HepG2 (cell line): ENCODE data around the gene GFPT2. TPM values are rescaled to one million over a fixed set of nuclear protein-coding genes. Genes with fewer than 3 reads are reported as not detected.
A peak's percentile ranks its signal among the peaks of the same experiment; 100 is the strongest.

Source experiments
- ATF2 ChIP-seq: sonication (generic); formaldehyde crosslinking; IDR thresholded peaks from 2 replicates; pipeline ENCODE4 v1.4.0; 2020; ENCODE audit warnings: missing genetic modification reagents
- FLYWCH1 ChIP-seq: sonication (generic); formaldehyde crosslinking; IDR thresholded peaks from 2 replicates; pipeline ENCODE4 v1.8.1; 2023; ENCODE audit warnings: mild to moderate bottlenecking, missing genetic modification reagents
- ISL2 ChIP-seq: sonication (generic); formaldehyde crosslinking; IDR thresholded peaks from 2 replicates; pipeline ENCODE4 v1.5.0; 2020; ENCODE audit warnings: missing genetic modification reagents
- MAFK ChIP-seq, 2 experiments: IDR thresholded peaks in 1 of 2; conservative IDR thresholded peaks in 1 of 2; 2 replicates each; pipeline ENCODE4 v1.6.1; 2011; ENCODE audit warnings: improper control_type of control experiment in 2 of 2, low read length in 2 of 2
- MAZ ChIP-seq, 2 experiments: sonication (generic) in 1 of 2; formaldehyde crosslinking in 1 of 2; IDR thresholded peaks; 2 replicates each; pipeline versions ENCODE4 v1.5.0 to v1.6.1; 2012 to 2020; ENCODE audit warnings: low read depth in 2 of 2, mild to moderate bottlenecking in 2 of 2, borderline replicate concordance in 1 of 2, improper control_type of control experiment in 1 of 2, low read length in 1 of 2, missing genetic modification reagents in 1 of 2, moderate library complexity in 1 of 2
- MED13 ChIP-seq: sonication (generic); formaldehyde crosslinking; IDR thresholded peaks from 2 replicates; pipeline ENCODE4 v1.5.0; 2020; ENCODE audit warnings: missing genetic modification reagents
- NFE2L2 ChIP-seq: fragments of 150-350 bp; IDR thresholded peaks from 2 replicates; pipeline ENCODE4 v1.6.1; 2014; ENCODE audit warnings: low read length
- PLRG1 ChIP-seq: fragments of 450-650 bp; conservative IDR thresholded peaks from 2 replicates; pipeline ENCODE4 v1.6.1; 2016
- RXRA ChIP-seq: sonication (generic); formaldehyde crosslinking; IDR thresholded peaks from 2 replicates; pipeline ENCODE4 v1.5.1; 2020; ENCODE audit warnings: missing genetic modification reagents
- SIX1 ChIP-seq: sonication (generic); formaldehyde crosslinking; IDR thresholded peaks from 2 replicates; pipeline ENCODE4 v1.4.0; 2020; ENCODE audit warnings: missing genetic modification reagents, borderline replicate concordance
- SOX5 ChIP-seq: IDR thresholded peaks from 2 replicates; pipeline ENCODE4 v1.6.1; 2016; ENCODE audit warnings: borderline replicate concordance
- TARDBP ChIP-seq: sonication (generic); formaldehyde crosslinking; IDR thresholded peaks from 2 replicates; pipeline ENCODE4 v1.8.0; 2022; ENCODE audit warnings: mild to moderate bottlenecking, missing genetic modification reagents
- TBP ChIP-seq: sonication (generic); formaldehyde crosslinking; IDR thresholded peaks from 2 replicates; pipeline ENCODE4 v1.5.0; 2020; ENCODE audit warnings: missing genetic modification reagents
- ZBTB14 ChIP-seq: sonication (generic); formaldehyde crosslinking; IDR thresholded peaks from 2 replicates; pipeline ENCODE4 v1.4.0; 2020; ENCODE audit warnings: missing genetic modification reagents
- ZBTB2 ChIP-seq: sonication (generic); formaldehyde crosslinking; IDR thresholded peaks from 2 replicates; pipeline ENCODE4 v1.8.0; 2022; ENCODE audit warnings: low read depth, missing genetic modification reagents
- ZBTB25 ChIP-seq: IDR thresholded peaks from 2 replicates; pipeline ENCODE4 v1.6.1; 2018; ENCODE audit warnings: missing genetic modification reagents
- ZMYM4 ChIP-seq: sonication (generic); formaldehyde crosslinking; IDR thresholded peaks from 2 replicates; pipeline ENCODE4 v1.8.1; 2023; ENCODE audit warnings: mild to moderate bottlenecking, missing genetic modification reagents
- ZNF251 ChIP-seq: sonication (generic); formaldehyde crosslinking; IDR thresholded peaks from 2 replicates; pipeline ENCODE4 v1.9.0; 2021; ENCODE audit warnings: mild to moderate bottlenecking, missing genetic modification reagents
- ZNF256 ChIP-seq: sonication (generic); formaldehyde crosslinking; conservative IDR thresholded peaks from 2 replicates; pipeline ENCODE4 v1.4.0; 2020; ENCODE audit warnings: missing genetic modification reagents
- ZNF333 ChIP-seq: sonication (generic); formaldehyde crosslinking; IDR thresholded peaks from 2 replicates; pipeline ENCODE4 v1.4.0; 2020; ENCODE audit warnings: mild to moderate bottlenecking, missing genetic modification reagents, borderline replicate concordance
- ZNF543 ChIP-seq: sonication (generic); formaldehyde crosslinking; IDR thresholded peaks from 2 replicates; pipeline ENCODE4 v1.4.0; 2020; ENCODE audit warnings: mild to moderate bottlenecking, missing genetic modification reagents
- ZNF569 ChIP-seq: sonication (generic); formaldehyde crosslinking; IDR thresholded peaks from 2 replicates; pipeline ENCODE4 v1.5.0; 2020; ENCODE audit warnings: mild to moderate bottlenecking, missing genetic modification reagents, moderate library complexity, borderline replicate concordance
- ZNF883 ChIP-seq: sonication (generic); formaldehyde crosslinking; IDR thresholded peaks from 2 replicates; pipeline ENCODE4 v1.5.1; 2020; ENCODE audit warnings: mild to moderate bottlenecking, missing genetic modification reagents; ENCODE audit errors: not compliant biosample characterization
- polyA plus RNA-seq, 8 experiments: library from polyadenylated mRNA; depleted of rRNA in 3 of 8; stranded (reverse) in 7 of 8; unstranded in 1 of 8; fragments of >200 nt; fragmentation: Illumina TruSeq in 4 of 8; extraction: Trizol in 4 of 8; gene quantifications; 2 replicates each; pipeline versions ENCODE4 v1.2.1 to v1.2.3, GENCODE V29; 2011 to 2016; ENCODE audit warnings: low read depth in 4 of 8, missing spikeins in 1 of 8, mixed read lengths in 1 of 8; ENCODE audit not compliant: insufficient read depth in 1 of 8
- total RNA-seq, 5 experiments: library from RNA; depleted of rRNA; stranded (reverse); fragments of >200 nt; fragmentation: Illumina TruSeq; extraction: Trizol; gene quantifications; 2 replicates each; pipeline ENCODE4 v1.2.3, GENCODE V29; 2016; ENCODE audit warnings: low read depth in 1 of 5

Gene GFPT2
- total and polyA plus RNA-seq, 2 of the 13 experiments (the other 11 are each of a cell fraction or from before 2014, with no cell fraction given): 0.18 TPM

GRCh38 chr5:180353048-180353979 lies at the start of gene GFPT2 (continued):
- no peak for TF ChIP-seq ZBTB14 (CRISPR knock-in tag)
- no peak for TF ChIP-seq NFE2L2
- TF ChIP-seq ZMYM4 (CRISPR knock-in tag): no peak
- TF ChIP-seq ZNF543 (CRISPR knock-in tag): no peak
- TF ChIP-seq MED13 (CRISPR knock-in tag): no peak
- TF ChIP-seq ZNF883 (CRISPR knock-in tag): no peak
- TF ChIP-seq ISL2 (CRISPR knock-in tag): no peak
- no peak for TF ChIP-seq FLYWCH1 (CRISPR knock-in tag)
- 0 out of 2 replicates have a peak, but pooled peaks have one; percentile 24 for TF ChIP-seq RXRA (CRISPR knock-in tag)
- TF ChIP-seq ATF2 (CRISPR knock-in tag): no peak
- TF ChIP-seq ZNF569 (CRISPR knock-in tag): no peak
- no peak for TF ChIP-seq SOX5 (CRISPR knock-in tag)
- TF ChIP-seq TARDBP (CRISPR knock-in tag): no peak
- TF ChIP-seq ZNF251: no peak
- no peak for TF ChIP-seq PLRG1
- TF ChIP-seq SIX1: no peak
- no peak for TF ChIP-seq ZBTB2 (CRISPR knock-in tag)
- no peak for TF ChIP-seq MAFK (conservative IDR thresholded peaks at IDR 0.05 in 1 of 2, IDR thresholded peaks at IDR 0.05 in 1 of 2; ENCODE audit: low read length in 2 of 2)
- no peak for TF ChIP-seq MAZ (IDR thresholded peaks at IDR 0.05; ENCODE audit: borderline replicate concordance, low read depth, low read length)
- TF ChIP-seq MAZ (CRISPR knock-in tag; IDR thresholded peaks at IDR 0.05; ENCODE audit: low read depth): no peak
- no peak for TF ChIP-seq ZBTB25 (CRISPR knock-in tag)
- TF ChIP-seq ZNF256 (CRISPR knock-in tag): no peak
- no peak for TF ChIP-seq TBP (CRISPR knock-in tag)
- no peak for TF ChIP-seq ZNF333 (CRISPR knock-in tag)
